Muscle layer of colon (tissue), 2 donors: Measurements from ENCODE around the gene LPXN.

Source experiments
- H3K27ac ChIP-seq: one replicate; pipeline ENCODE4 v1.7.0; 2013; ENCODE audit warnings: low read depth, mild to moderate bottlenecking, low read length, moderate library complexity
- H3K27me3 ChIP-seq, 2 donors: one replicate each; pipeline ENCODE4 v1.7.0; 2013; ENCODE audit warnings: low read length in 2 of 2, mild to moderate bottlenecking in 2 of 2; ENCODE audit not compliant: insufficient read depth in 2 of 2, control insufficient read depth in 1 of 2
- H3K36me3 ChIP-seq: one replicate; pipeline ENCODE4 v1.7.0; 2013; ENCODE audit warnings: mild to moderate bottlenecking, low read length; ENCODE audit not compliant: insufficient read depth
- H3K4me1 ChIP-seq: one replicate; pipeline ENCODE4 v1.7.0; 2013; ENCODE audit warnings: mild to moderate bottlenecking, low read length; ENCODE audit not compliant: insufficient read depth
- H3K4me3 ChIP-seq, 2 donors: one replicate each; pipeline ENCODE4 v1.7.0; 2013; ENCODE audit warnings: low read length in 2 of 2, low read depth in 1 of 2, mild to moderate bottlenecking in 1 of 2, moderate library complexity in 1 of 2
- H3K9ac ChIP-seq: one replicate; pipeline ENCODE4 v1.7.0; 2013; ENCODE audit warnings: low read length
- H3K9me3 ChIP-seq: one replicate; pipeline ENCODE4 v1.7.0; 2013; ENCODE audit warnings: mild to moderate bottlenecking, low read length
- donor health status: abdominal sarcoma.
- donor health status: Adenocarcinoma of cecum.

LPXN gene

GRCh38 chr11:58493676-58494075 is 82.0 kb downstream of the LPXN start:
- H3K4me1 ChIP-seq = no peaks in the 10 kb centered on the region
- no peak overlapping the region for H3K4me3 ChIP-seq
- no peak overlapping the region for H3K9ac ChIP-seq
- no peak overlapping the region for H3K27ac ChIP-seq
- no peaks in the 10 kb centered on the region for H3K27me3 ChIP-seq
- no peaks in the 10 kb centered on the region for H3K9me3 ChIP-seq
- no peaks in the 10 kb centered on the region for H3K36me3 ChIP-seq

- Histone ChIP-seq H3K4me3 (no peak overlapping the region), H3K27ac (no peak overlapping the region), H3K27me3 (no peaks in the 10 kb centered on the region), H3K9ac (no peak overlapping the region), H3K4me1 (no peaks in the 10 kb centered on the region), H3K9me3 (no peaks in the 10 kb centered on the region), H3K36me3 (no peaks in the 10 kb centered on the region)
Observed at GRCh38 chr11:58490827-58491226, 84.8 kb downstream of the LPXN start.

GRCh38 chr11:58487170-58487569 is 88.5 kb downstream of the LPXN start:
- Histone ChIP-seq H3K27me3 (no peaks in the 10 kb centered on the region), H3K27ac (no peak overlapping the region), H3K4me1 (no peaks in the 10 kb centered on the region), H3K9me3 (no peaks in the 10 kb centered on the region), H3K36me3 (no peaks in the 10 kb centered on the region), H3K4me3 (no peak overlapping the region), H3K9ac (no peak overlapping the region)

- Histone ChIP-seq H3K36me3 (no peaks in the 10 kb centered on the region), H3K4me3 (no peak overlapping the region), H3K9ac (no peak overlapping the region), H3K9me3 (no peaks in the 10 kb centered on the region), H3K27me3 (no peaks in the 10 kb centered on the region), H3K4me1 (no peaks in the 10 kb centered on the region), H3K27ac (no peak overlapping the region)
Observed at GRCh38 chr11:58485961-58486360, 89.7 kb downstream of the LPXN start.
